ENCODE measurements around the gene SMARCD1.

SMARCD1 gene

DNA sequence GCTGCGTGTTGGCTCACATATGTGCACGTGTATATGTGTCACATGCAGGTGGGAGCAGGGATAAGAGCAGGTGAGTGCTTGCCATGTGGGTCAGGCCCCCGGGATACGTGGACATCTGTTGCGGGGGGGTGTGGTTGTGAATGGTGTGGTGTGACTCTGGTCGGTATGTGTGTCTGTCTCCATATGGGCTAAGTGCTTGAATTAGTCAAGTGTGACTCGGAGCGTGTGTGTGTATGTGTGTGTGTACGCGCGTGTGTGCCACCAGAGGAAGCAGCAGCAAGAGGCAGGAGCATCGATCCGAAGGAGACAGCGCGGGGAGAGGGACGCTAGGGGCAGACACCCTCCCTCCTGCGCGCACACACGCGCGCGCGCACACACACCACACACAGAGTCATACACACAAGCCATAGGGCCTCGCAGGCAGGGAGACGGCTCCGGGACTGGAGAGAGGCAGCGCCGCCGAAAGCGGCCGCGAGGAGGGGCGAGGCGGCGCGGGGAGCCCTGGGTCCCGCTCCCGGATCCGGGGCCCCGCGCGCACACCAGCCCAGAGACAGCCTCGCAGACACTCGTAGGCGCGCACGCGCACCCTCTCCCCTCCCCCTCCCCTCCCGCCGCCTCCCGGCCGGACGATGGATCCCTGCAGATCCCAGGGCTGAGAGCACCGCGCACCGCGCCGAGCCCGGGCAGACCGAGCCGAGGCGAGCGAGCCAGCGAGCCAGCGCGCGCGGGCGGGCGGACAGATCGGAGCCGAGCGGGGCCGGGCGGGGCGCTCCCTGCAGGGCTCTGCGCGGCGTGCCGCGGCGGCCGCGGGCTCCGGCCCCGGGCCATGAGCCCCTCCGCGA is 27.9 kb upstream of the SMARCD1 start, which contains the start of gene ASIC1:
Gene ASIC1 (plus strand): TSS at position 597 of the 842 bp plus-strand sequence. CDS start 1,171 bp downstream, outside the sequence.
- DNase-seq (ENCODE audit: low spot score), result peak; percentile 73

DNA sequence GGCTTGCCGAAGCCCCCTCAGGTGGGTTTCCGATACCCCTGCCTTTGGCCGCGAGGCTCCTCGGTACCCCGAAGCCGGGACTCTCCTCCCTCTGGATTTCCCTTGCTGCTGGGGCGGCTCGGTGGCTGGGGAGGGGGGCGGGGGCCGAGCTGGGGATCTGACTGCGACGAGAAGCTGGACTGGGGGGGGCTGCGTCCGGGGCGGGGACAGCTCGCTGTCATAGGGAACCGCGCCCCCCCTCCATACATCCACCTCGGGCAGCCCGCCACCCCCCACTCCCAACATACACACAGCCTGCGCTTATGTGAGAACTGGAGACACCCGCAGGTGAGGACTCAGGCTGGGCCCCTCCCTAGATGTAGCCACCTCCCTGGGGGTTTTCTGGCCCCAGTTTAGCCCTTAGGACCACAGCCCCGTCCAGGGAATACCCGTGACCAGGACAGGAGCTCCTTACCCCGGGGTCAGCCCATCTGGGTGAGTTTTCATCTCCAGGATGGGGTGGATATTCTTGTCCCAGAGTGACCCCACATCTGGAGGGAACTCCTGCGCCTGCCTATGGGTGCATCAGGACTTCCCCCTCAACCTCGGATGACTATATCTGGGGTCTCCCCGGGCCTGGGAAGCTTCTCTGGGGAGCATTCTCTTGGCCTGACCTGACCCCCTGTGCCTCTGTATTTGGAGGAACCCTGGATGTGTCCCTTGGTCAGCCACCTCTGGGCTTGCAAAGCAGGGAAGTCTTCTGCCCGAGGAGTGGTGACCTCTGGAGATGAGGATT is 27.1 kb upstream of the SMARCD1 start:
- no peak for DNase-seq (ENCODE audit: low spot score)

DNA sequence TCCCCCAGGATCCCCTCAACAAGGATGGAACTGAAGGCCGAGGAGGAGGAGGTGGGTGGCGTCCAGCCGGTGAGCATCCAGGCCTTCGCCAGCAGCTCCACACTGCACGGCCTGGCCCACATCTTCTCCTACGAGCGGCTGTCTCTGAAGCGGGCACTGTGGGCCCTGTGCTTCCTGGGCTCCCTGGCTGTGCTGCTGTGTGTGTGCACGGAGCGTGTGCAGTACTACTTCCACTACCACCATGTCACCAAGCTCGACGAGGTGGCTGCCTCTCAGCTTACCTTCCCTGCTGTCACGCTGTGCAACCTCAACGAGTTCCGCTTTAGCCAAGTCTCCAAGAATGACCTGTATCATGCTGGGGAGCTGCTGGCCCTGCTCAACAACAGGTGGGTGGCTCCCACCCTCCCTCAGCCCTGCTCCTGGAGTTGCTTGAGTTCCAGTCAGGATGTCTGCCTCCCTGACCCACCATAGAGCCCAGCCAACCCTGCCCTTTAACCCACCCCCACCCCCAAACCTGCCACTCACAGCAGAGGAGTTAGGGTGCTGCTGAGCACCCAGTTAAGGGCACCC is 26.3 kb upstream of the SMARCD1 start:
- DNase-seq (ENCODE audit: low spot score), result no peak

DNA sequence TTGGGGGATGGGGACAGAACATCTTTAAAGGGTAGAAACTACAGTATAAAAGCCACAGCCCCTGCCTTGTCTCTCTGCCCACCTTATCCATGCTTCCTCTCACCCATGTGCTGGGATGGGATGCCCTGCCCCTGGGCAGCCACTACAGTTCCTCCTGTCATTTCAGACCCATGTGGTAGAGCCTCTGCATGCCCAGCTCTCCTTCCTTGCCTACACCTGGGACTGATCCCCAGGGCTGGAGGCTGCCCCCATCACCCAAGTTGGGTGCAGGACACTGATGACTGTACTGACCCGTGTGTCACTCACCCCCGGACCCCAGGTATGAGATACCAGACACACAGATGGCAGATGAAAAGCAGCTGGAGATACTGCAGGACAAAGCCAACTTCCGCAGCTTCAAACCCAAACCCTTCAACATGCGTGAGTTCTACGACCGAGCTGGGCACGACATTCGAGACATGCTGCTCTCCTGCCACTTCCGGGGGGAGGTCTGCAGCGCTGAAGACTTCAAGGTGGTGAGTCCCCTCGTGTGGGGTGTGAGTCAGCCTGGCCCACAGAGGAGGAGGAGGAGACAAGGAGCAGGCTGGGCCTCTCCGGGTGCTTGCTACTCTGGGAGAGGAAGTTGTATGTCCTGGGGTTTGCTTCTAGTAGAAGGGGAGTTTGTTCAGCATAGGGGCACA is 25.6 kb upstream of the SMARCD1 start:
- no peak for DNase-seq (ENCODE audit: low spot score)

DNA sequence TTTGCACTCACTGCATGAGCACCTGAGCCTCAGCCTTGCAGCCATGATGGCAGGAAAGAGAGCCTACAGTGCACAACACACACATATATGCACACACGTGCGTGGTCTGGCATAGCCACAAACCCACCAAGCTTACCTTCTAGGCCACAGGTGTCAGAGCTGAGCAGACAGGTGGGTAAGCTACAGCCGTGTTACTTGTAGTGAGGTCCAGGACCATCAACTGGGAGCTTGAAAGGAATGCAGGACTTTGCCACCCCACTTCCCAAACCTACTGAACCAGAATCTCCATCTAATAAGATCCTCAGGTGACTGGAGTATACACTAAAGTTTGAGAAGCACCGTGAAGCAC is 25.0 kb upstream of the SMARCD1 start:
- DNase-seq (ENCODE audit: low spot score), result no peak

DNA sequence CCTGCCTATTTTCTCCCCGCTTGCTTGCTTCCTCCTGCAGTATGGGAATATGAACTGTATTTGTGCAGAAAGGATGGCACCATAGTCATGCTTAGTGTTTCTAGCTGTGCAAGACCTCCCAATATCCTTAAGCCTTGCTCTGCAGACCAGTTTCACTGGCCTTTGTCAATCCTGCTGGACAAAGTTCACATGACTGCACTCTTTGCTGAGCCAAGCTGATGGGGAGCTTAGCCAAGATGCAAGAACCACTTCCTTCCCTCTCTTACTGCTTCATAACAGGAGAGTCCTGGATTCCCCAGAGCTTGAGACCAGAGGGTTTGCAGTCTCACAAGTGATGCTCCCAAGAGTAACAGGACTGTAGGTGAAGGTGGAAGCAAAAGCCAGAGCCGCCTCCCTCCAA is 24.0 kb upstream of the SMARCD1 start:
- no peak for DNase-seq (ENCODE audit: low spot score)

DNA sequence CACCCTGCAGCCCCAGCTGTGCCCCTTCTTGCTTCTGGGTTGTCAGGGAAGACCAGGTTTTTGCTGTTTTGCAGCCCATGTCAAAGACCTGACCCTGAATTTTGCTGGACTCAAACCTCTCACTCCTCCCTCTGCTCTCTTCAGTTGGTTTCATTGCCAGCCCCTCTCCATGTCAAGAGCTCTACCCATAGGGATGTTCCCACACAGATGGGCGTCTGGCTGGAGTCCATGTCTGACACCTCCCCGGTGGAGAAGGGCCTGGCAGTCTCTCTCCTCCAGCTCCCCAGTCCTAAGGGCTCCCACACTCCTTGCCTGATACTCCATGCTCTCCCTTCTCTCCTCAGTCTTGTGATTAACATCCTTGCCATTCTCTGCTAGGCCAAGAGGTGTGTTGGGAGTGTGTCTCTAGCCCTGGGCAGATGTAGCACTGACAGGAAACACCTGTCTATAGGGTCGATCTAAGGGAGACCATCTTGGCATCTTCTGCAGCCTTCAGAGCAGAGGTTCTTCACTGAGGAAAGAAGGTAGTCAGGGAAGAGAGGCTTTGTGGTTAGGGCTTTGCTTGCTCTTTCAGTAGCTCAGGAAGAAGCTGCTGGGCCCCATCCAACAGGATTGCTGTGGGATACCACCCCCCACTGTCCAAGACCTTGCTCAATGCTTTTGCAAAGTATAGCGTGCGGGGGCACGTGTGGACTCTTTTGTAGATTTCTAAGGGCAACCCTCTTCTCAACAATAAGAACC is 23.0 kb upstream of the SMARCD1 start:
- DNase-seq (ENCODE audit: low spot score), result no peak

DNA sequence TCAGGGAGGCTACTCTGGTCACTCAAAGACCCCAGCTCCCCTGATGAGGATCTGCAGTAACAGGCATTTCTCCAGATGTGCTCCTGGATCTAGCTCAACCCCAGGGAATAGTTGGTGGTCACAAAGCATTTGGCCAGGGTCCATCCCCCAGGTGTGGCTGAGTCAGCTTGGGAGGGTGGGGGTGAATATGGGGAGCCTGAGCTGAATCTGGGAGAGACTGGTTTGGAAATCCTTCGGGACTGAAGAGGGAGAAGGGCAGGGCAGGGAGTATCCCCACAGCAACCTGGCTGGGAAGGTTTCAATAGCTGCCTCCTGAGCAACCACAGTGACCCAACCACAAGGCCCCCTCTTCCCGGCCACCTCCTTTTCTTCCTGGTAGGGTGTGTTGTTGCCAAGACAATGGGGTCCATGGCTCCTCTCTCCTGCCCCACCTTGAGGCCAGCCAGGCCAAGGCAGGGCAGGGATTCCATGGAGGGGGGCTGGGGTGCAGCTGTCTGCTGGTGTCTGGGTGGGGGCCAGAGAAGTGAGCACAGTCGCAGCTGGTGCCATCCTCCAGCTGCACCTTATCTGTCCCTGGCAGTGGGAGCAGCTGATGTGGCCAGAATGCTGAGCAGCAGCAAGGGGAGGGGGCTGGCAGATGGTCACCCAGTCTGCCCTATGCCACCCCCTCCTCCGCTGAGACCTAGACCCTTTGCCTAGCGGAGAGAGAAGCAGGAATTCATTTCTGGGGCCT is 22.2 kb upstream of the SMARCD1 start:
- no peak for DNase-seq (ENCODE audit: low spot score)

DNA sequence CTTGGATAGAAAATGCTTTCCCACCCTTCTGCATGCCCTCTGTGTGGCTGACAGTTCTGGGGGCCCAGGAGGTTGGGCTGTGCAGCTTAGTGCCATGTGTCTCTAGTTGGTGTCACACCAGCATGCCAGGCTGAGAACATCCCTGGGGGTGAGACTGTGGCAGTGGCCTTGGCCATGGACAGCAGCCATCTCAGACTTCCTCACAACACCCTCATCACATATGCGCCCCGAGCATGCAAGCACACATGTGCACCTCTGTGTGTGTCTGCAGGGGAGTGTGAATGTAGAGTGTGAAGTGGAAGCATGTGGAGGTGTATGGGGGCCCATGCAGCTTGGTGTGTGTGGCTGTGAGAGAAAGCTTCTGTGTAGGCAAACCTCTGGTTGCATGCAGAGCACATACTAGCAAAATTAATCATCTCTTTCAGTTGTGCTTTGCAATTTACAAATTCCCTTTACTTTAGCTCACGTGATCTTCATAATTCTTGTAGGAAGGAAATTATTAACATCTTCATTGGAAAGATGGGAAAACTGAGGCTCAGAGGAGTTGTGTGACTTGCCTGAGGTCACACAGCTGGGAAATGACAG is 19.3 kb upstream of the SMARCD1 start:
- DNase-seq (ENCODE audit: low spot score), result no peak

DNA sequence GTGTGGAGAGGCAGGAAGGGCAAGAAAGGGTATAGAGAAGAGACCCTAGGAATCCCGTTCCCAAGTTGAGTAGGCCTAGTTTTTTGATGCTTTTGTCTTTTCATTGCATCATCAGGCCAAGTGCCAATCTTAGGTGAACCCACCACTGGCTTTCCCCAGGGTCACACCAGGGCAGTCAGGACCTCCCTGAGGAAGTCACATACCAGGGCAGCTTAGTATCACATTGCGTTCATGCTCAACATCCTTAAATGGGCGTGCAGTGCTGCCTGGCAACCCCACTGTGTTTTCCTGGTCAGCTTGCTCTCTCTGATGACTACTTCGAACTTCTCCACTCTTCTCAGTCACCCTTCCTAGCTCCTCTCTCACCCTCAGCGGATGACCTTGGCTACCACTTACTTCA is 18.7 kb upstream of the SMARCD1 start:
- DNase-seq (ENCODE audit: low spot score), result no peak

DNA sequence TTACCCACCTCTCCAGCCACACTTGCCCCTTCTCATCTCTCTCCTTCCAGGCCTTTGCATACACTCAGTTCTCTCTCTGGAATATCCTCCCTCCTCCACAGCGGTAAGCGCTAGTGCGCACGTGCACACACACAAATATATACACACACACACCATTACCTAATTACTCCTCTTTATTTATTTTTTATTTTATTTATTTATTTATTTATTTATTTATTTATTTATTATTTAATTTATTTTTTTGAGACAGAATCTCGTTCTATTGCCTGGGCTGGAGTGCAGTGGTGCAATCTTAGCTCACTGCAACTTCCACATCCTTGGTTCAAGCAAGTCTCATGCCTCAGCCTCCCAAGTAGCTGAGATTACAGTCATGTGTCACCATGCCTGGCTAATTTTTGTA is 16.1 kb upstream of the SMARCD1 start:
- DNase-seq (ENCODE audit: low spot score), result no peak

DNA sequence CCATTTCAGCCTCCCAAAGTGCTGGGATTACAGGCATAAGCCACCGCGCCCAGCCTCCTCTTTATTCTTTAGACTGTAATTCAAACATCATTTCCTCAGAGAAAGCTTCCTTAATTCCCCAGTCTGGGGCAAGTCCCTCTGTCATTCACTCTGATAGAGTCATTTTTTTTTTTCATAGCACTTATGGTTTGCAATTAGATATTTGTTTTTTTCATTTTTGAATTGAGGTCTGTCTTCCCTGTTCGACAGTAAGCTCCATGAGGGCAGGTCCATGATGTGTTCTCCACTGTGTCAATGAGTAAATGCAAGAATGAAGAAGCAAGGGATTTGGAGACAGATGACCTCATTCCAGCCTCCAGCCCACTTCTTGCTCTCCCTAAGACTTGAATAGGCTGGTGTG is 15.6 kb upstream of the SMARCD1 start:
- DNase-seq (ENCODE audit: low spot score), result no peak

DNA sequence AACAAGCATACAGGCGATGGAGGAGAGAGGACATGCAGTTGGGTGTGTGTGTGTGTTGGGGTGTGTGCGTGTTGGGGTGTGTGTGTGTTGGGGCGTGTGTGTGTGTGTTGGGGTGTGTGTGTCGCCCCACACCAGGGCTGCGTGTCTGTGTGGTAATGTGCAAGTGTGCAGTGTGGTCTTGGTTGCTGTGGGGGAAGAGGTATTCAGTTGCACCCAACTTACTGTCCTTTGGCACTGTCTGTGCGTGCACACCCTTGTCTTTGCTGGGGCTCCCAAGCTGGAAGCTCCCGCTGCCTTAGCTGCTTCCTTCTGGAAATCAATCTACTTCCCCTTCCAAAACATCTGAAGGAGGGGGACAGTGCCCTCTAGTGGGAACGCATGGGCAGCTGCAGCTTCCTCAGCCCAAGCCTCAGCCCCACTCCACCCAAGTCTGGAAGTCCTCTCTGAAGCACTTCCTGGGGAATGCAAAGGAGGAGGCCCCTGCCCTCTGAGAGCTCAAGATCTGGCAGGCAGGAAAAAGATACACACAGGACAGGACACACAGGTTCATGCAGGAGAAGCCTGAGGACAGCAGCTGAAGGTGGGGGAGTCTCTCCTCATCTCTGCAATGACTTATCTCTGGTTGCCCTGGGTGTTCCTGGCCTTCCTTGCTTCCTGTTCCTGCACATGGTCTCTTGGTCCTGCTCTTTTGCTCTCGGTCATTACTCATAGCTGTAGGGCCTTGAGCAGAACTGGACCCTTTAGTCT is 14.7 kb upstream of the SMARCD1 start:
- DNase-seq (ENCODE audit: low spot score), result peak; percentile 82

DNA sequence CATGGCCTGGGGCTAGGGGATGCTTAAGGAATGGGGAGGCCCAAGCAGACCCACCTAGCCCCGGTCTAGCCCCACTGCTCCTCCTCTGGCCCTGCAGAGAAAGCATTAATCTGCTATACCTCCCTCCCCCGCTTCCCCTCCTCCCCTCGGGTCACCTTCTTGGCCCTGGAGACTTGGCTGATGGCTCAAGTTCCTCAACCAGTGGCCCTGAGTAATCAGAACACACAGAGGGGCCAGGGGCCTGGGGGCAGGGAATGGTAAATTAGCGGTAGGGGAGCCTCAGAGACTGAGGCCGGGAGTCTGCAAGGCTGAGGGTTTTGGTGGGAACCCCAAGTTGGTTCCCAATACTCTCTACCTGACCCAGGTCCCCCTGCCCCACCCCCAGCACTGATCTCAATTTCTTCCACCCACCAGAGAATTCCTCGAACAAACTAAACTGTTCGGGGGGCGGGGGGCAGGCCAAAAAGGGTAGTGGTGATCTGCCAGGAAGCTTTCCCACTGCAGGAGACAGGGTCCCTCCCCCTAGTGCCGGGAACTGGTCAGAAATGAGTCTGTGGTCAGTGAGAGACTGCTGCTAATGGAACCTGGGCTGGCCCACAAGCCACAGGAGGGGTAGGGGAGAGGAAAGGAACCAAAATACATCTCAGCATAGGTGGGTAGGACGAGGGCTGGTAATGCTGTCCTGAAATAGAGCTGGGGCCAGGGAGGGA is 12.8 kb upstream of the SMARCD1 start:
- DNase-seq (ENCODE audit: low spot score), result no peak

DNA sequence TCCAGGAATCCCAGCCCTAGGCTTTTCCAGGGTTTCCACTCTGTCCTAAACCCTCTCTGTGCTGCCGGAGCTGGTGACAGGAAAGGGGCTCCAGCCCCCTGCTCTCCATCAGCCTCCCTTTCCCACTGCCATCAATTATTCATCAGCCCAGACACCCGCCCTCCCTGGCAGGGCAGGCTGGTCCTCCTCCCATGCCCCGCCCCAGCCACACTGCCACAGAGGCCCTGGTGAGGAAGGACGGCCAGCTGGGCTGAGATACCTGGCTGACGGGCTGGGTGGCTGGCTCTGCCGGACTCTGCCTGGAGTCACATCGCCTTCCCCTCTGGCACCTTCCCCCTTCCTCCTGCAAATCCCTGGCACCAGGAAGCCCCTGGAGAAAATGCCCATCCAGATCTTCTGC is 11.9 kb upstream of the SMARCD1 start:
- no peak for DNase-seq (ENCODE audit: low spot score)

DNA sequence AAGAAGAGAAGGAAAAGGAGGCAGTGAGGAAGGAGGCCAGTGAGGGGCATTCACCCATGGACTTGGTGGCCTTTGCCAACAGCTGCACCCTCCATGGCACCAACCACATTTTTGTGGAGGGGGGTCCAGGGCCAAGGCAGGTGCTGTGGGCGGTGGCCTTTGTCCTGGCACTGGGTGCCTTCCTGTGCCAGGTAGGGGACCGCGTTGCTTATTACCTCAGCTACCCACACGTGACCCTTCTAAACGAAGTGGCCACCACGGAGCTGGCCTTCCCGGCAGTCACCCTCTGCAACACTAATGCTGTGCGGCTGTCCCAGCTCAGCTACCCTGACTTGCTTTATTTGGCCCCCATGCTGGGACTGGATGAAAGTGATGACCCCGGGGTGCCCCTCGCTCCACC is 11.4 kb upstream of the SMARCD1 start:
- DNase-seq (ENCODE audit: low spot score), result no peak

DNA sequence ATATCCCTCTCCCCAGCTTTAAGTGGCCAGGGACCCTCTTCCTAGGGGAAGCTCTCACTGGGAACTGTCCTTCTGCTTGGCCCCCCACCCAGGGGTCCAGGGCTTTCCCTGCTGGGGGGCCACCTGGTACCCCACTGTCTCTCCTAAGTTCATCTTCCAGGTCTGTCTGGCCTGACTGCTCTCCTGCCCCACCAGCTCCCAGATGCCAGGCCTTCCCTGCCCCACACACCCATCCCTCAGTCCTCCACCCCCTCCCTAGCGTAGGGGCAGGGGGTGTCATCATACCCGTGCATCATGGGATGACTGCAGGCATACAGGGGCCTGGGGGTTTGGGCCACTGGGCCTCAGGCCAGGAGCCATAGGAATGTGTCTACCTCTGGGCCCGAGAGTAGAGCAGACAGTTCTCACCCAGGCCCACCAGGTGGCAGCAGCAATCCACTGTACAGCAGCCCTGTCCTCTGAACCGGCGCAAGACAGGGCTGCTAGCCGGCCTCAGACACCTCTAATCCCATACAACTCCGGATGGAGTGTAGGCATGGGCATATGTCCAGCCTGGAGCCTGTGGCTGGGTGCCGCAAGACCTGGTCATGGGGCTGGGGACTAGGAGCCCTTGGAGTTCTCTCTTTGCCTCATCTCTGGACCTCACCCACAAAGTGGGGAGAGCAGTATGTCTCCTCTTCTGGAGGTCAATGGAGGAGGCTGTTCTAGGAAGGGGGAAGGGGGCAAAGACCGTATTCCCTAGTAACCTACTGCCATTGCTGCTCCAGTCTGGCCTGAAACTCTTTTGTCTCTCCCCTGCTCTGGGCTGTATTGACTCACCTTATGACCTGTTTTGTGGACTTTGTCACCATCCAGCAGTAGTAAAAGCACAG is 10.0 kb upstream of the SMARCD1 start:
- DNase-seq (ENCODE audit: low spot score), result no peak

DNA sequence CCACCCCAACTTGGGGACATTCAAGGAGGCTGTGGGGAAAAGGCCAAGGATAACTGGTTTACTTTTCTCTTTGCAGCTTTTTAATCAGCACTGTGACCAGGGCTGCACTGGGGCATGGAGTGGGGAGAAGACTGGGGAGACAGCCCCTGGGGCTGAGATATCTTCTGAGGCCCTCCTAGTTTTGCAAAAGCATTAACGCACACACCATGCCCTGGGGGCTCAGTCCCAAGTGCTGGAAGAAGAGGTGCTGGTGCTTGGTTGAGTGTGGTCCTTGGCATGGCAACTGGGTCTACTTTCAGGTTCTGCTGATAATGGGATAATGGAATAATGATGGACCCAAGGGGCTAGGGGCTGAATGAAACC is 9.4 kb upstream of the SMARCD1 start:
- DNase-seq (ENCODE audit: low spot score), result no peak

Measured in putamen (tissue), 1 donor.